SK-N-SH treated with all-trans-retinoic acid at 6 μM for 48 hours (cell line): ENCODE measurements around the gene NFYC.

Experiments used
- ATAC-seq: fragments of 200-7000 bp; cut with Tn5 transposase; 3 replicates; pipeline ENCODE4 v1.9.1; 2020; ENCODE audit warnings: mild to moderate bottlenecking, moderate library complexity
- ARNTL ChIP-seq: fragments of 450-650 bp; formaldehyde crosslinking; IDR thresholded peaks from 2 replicates; pipeline ENCODE4 v1.5.0; 2020; ENCODE audit warnings: low read depth, mild to moderate bottlenecking, moderate library complexity, borderline replicate concordance
- ESRRG ChIP-seq: fragments of 250-450 bp; sonication (Bioruptor Pico); IDR thresholded peaks from 2 replicates; pipeline ENCODE4 v1.6.1; 2021; ENCODE audit warnings: mild to moderate bottlenecking
- SNAI2 ChIP-seq: fragments of 250-450 bp; sonication (Bioruptor Pico); IDR thresholded peaks from 2 replicates; pipeline ENCODE4 v1.5.0; 2020; ENCODE audit warnings: mild to moderate bottlenecking, moderate library complexity
- TCF4 ChIP-seq: fragments of 250-450 bp; sonication (Bioruptor Pico); IDR thresholded peaks from 2 replicates; pipeline ENCODE4 v1.8.0; 2021; ENCODE audit warnings: mild to moderate bottlenecking, moderate library complexity, borderline replicate concordance
- ZC3H10 ChIP-seq: fragments of 250-450 bp; sonication (Bioruptor Pico); IDR thresholded peaks from 2 replicates; pipeline ENCODE4 v1.5.1; 2021; ENCODE audit warnings: mild to moderate bottlenecking, moderate library complexity
- ZFP3 ChIP-seq: fragments of 250-450 bp; sonication (Bioruptor Pico); IDR thresholded peaks from 2 replicates; pipeline ENCODE4 v1.5.0; 2020; ENCODE audit warnings: mild to moderate bottlenecking, moderate library complexity
- ZNF565 ChIP-seq: fragments of 450-650 bp; formaldehyde crosslinking; conservative IDR thresholded peaks from 2 replicates; pipeline ENCODE4 v1.5.0; 2020; ENCODE audit warnings: low read depth, mild to moderate bottlenecking, moderate library complexity
- TF ChIP-seq, protein P1 (sequence below): fragments of 250-450 bp; sonication (Bioruptor Pico); IDR thresholded peaks from 2 replicates; pipeline ENCODE4 v1.8.0; 2020; ENCODE audit warnings: mild to moderate bottlenecking, moderate library complexity, borderline replicate concordance

NFYC gene

GRCh38 chr1:40819101-40819500, 127.6 kb downstream of the NFYC start:
- no peak for ATAC-seq
- TF ChIP-seq ZFP3 = no peak
- TF ChIP-seq ZC3H10 (CRISPR knock-in tag) = no peak

GRCh38 chr1:40820251-40820797, 128.8 kb downstream of the NFYC start:
- TF ChIP-seq SNAI2 (CRISPR knock-in tag) = no peak
- TF ChIP-seq ARNTL (CRISPR knock-in tag) = no peak
- no peak for TF ChIP-seq TCF4 (CRISPR knock-in tag)
- no peak for TF ChIP-seq ESRRG (CRISPR knock-in tag)
- TF ChIP-seq ZFP3 = no peak
- no peak for TF ChIP-seq ZNF565 (CRISPR knock-in tag)
- TF ChIP-seq, protein P1, sequence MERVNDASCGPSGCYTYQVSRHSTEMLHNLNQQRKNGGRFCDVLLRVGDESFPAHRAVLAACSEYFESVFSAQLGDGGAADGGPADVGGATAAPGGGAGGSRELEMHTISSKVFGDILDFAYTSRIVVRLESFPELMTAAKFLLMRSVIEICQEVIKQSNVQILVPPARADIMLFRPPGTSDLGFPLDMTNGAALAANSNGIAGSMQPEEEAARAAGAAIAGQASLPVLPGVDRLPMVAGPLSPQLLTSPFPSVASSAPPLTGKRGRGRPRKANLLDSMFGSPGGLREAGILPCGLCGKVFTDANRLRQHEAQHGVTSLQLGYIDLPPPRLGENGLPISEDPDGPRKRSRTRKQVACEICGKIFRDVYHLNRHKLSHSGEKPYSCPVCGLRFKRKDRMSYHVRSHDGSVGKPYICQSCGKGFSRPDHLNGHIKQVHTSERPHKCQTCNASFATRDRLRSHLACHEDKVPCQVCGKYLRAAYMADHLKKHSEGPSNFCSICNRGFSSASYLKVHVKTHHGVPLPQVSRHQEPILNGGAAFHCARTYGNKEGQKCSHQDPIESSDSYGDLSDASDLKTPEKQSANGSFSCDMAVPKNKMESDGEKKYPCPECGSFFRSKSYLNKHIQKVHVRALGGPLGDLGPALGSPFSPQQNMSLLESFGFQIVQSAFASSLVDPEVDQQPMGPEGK (CRISPR knock-in tag) = no peak
- ATAC-seq = no peak; the same call in 2 of the 3 replicates
